Cardiac septum (tissue), 1 donor: ENCODE measurements around the gene PEX6. TPM values are rescaled to one million over a fixed set of nuclear protein-coding genes. Genes with fewer than 3 reads are reported as not detected.

Experiments used
- total RNA-seq: library from RNA; stranded (reverse); fragmentation: NEBNext Ultra II Directional; extraction: Animal tissue kit (Norgen Biotek cat#: 25700); gene quantifications from one replicate; pipeline ENCODE4 v1.2.1, GENCODE V29; 2021
- donor health status: DM: no; HTN: no; CAD: no.

The PEX6 gene
- total RNA-seq, 1 donor from 2014 or later = 14.6 TPM

Other genes starting within 250 kb of the PEX6 start
- 11.0 TPM for gene TBCC, start 233.1 kb downstream of the PEX6 start, total RNA-seq
- 11.3 TPM for gene BICRAL, start 197.1 kb downstream of the PEX6 start, total RNA-seq
- 46.9 TPM for gene RPL7L1, start 99.6 kb downstream of the PEX6 start, total RNA-seq
- gene PTCRA, start 63.1 kb downstream of the PEX6 start, total RNA-seq = not detected
- 19.8 TPM for gene CNPY3, start 49.7 kb downstream of the PEX6 start, total RNA-seq
- 0.30 TPM for gene GNMT, start 18.4 kb downstream of the PEX6 start, total RNA-seq
- 25.3 TPM for gene PPP2R5D, start 5.4 kb upstream of the PEX6 start, total RNA-seq
- 33.8 TPM for gene MEA1, start 34.8 kb upstream of the PEX6 start, total RNA-seq
- gene KLHDC3, start 35.1 kb upstream of the PEX6 start, total RNA-seq = 74.9 TPM
- 26.4 TPM for gene RRP36, start 42.4 kb upstream of the PEX6 start, total RNA-seq
- gene CUL7, start 74.7 kb upstream of the PEX6 start, total RNA-seq = 11.0 TPM
- gene MRPL2, start 80.3 kb upstream of the PEX6 start, total RNA-seq = 76.4 TPM
- 31.1 TPM for gene KLC4, start 80.5 kb upstream of the PEX6 start, total RNA-seq
- 2.7 TPM for gene PTK7, start 97.1 kb upstream of the PEX6 start, total RNA-seq
- 81.2 TPM for gene SRF, start 192.1 kb upstream of the PEX6 start, total RNA-seq
- 15.6 TPM for gene CUL9, start 203.0 kb upstream of the PEX6 start, total RNA-seq